HG02798 (cell line): ENCODE results near the gene SIRT3.

Source experiments
- ATAC-seq: cut with Tn5 transposase; IDR thresholded peaks from one replicate; pipeline ENCODE4 v1.9.1; 2021; ENCODE audit warnings: mild to moderate bottlenecking; ENCODE audit not compliant: unreplicated experiment, poor library complexity

Gene SIRT3

DNA sequence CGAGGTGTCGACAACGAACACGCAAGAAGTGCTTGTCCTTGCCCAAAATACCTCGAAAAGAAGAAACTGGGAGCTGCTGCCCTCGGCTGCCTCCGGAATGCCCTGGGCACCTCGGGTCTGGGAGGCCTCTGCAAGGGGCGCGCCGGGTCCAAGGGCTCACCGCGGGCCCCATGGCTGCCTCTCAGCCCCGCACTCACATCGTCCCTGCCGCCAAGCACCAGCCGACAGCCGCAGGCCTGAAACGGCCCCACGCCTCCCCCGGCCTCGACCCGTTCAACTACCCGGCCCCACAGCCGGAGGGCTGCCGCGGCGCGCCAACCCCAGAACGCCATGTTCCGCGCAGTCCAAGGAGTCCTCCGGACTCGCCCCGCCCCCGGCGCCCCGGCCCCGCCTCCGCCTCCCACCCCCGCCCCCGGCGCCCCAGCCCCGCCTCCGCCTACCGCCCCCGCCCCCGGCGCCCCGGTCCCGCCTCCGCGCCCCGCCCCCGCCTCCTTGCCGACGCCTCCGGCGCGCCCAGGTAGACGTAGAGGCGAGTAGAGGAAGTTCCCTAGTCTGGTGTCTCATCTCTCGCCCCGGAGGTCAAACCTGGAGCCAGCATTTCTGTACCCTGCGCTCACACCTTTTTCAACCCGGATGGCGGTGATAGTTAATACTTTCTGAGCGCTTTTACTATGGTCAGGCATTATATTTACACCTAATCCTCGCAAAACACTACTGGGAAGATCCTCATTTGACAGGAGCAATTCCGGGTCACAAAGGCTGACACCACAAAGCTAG lies at the start of gene SIRT3:
Gene SIRT3, minus strand, starts transcription at position 346 of the 777 bp plus-strand sequence. Its CDS starts 14 bp downstream, at position 332.
- ATAC-seq = peak; percentile 79

DNA sequence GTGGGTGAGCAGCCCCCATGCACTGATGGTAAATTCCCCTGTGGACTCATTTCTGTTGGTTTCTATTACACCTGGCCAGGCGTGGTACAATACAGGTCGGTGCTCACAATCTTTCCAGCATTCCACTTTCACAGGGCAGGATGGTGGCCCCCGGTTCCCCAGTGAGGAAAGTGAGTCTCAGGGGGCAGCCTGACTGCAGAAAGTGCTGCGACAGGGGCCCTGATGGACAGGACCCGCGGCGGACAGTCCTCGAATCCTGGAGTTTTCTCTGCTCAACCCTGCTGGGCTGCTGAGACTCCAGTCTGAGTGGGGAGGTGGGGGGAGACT lies 49.7 kb upstream of the SIRT3 start:
- no peak for ATAC-seq

DNA sequence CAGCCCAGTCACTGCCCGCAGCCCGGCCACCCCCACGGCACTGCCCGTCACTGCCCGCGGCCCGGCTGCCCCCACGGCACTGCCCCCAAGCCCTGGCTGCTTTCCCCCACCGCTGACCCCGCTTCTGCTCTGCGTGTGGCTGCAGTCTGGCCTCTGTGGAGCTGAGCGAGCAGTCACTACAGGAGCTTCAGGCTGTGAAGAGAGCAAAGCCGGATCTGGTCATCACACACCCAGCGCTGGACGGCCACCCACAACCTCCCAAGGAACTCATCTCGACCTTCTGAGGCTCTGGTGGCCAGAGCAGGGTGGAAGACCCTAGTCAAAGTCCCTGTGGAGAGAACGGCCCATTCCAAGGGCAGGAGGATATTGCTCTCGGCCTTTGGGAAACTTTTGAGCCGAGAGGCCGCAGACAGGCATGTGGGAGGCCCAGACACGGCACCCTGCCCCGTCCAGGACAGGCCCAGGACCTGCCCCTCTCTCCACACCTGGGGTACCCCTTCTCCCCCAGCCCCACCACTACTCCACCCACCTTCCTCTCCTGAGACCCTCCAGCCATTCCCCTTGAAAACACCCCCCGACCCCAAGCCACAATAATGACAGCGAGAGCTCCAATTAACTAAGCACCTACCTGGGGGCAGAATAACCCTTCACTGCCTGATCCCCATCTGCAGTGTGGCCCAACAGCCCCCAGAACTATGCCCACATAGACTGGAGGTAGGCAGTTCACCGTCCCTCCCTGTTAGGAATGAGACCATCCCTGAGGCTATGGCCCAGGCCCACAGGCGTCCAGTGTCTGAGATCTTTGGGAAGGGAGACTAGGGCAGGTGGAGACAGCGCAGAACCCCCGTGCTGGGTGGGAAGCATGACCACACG lies 49.1 kb upstream of the SIRT3 start:
- ATAC-seq = no peak

DNA sequence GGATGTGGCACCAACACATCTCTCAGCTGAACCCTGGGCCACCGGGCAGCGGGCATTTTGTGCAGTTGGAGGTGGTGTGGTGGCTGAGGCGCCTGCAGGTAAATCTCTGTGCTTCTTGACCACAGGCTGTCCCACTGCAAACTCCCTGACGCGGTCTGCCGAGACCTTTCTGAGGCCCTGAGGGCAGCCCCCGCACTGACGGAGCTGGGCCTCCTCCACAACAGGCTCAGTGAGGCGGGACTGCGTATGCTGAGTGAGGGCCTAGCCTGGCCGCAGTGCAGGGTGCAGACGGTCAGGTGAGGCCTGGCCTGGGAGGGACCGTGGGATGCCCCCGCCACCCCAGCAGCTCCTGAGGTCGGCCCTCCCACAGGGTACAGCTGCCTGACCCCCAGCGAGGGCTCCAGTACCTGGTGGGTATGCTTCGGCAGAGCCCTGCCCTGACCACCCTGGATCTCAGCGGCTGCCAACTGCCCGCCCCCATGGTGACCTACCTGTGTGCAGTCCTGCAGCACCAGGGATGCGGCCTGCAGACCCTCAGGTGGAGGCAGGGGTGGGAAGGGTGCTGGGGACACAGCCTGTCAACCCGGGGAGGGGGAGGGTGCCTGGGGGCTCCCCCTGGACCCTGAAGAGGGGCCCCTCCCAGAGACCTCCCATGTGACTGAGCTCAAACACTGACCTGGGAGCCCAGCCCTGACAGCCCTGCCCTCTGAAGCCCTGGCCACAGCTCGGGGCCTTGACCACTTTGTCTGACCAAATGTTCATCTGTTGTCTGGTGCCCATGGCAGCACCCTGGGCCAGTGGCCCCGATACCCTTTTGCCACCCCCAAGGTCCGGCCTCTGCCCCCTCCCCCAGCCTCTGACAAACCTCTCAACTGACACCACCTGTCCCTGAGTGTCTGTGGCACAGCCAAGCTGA lies 48.2 kb upstream of the SIRT3 start:
- ATAC-seq = no peak

DNA sequence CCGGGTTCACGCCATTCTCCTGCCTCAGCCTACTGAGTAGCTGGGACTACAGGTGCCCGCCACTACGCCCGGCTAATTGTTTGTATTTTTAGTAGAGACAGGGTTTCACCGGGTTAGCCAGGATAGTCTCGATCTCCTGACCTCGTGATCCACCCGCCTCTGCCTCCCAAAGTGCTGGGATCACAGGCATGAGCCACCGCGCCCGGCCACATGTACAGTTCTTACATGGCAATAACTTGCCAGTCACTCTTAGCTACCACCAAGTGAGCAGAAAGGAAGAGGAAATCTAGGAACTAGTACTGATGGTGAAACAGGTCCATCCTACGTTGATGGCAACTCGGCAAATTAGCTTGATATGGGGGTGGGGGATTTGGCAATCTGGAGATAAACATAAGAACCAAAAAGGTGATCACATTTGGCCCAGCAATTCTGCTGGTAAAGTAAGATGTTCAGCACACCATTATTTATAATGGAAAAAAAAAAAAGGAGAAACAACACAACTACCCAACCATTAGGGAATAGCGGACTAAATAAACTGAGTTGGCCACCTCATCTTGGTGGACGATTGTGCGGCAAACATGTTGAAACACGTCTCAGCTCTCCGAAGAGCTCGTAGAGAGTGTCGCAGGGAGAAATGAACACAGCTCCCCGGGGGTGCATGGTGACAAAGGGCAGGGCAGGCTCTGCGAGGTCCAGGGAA lies 47.4 kb upstream of the SIRT3 start:
- no peak for ATAC-seq

DNA sequence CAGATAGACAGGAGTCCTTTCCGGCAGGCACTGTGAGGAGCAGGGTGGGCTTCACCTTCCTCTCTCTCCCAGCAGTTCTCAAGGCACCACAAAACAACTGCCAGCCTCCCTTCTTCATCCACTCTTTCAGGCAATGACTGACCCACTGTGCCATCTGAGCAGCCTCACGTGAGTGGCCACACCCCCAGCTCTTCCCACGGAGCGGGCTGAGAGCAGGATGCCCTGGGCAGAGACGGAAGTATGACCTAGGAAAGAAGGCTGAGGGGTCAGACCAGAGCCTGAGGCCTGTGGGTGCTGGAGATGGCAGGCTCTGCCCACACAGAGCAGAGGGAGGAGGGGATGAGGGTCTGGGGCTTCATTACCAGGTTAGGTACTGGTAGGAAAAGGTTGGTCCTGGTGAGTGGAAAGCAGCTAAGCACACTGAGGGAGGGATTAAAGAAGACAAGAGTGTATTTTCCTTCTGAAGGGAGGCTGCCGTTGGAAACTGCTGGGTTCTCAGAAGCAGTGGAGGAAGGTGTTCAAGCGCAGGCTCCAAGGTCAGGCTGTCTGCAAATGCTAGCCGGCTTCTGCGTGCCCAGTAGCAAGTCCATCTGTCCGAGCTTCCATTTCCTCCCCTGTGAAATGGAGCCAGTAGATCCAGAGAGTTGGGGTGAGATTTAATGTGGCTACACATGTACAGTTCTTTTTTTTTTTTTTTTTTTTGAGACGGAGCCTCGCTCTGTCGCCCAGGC lies 46.7 kb upstream of the SIRT3 start:
- ATAC-seq = no peak

DNA sequence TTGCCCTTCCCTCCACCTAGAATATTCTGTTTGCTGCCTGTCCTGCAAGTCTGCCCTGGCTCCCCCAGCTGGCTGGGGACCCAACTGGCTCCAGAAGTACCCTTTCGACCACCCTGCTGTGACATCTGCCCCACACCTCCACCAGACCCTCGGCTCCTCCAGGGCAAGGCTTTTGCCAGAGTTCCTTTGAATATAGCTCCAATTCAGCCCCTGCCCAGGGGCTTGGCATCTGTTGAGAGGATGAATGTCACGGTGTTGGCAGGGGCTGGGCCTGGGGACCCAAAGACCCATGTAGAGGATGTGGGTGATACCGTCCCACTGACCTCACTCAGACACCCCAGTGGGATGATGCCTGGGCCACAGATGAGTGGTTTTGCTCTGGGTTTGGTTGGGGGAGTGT lies 46.0 kb upstream of the SIRT3 start:
- ATAC-seq = no peak

DNA sequence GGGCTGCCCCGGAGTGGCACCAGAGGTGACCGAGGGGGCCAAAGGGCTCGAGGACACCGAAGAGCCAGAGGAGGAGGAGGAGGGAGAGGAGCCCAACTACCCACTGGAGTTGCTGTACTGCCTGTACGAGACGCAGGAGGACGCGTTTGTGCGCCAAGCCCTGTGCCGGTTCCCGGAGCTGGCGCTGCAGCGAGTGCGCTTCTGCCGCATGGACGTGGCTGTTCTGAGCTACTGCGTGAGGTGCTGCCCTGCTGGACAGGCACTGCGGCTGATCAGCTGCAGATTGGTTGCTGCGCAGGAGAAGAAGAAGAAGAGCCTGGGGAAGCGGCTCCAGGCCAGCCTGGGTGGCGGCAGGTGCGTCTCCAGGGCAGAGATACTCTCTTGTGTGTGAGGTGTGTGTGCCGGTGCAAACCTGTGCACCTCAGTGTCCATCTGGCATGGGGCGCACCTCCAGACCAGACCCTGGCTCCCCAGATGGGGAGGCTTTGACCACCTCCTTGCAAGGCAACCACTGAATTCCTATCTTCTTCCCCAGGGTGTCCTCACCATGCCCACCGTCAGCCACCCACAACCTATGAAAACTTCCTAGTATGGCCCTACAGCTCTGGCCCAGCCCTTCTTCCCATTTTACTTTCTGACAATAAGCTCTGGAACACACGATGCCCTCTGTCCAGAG lies 45.5 kb upstream of the SIRT3 start:
- ATAC-seq = no peak

DNA sequence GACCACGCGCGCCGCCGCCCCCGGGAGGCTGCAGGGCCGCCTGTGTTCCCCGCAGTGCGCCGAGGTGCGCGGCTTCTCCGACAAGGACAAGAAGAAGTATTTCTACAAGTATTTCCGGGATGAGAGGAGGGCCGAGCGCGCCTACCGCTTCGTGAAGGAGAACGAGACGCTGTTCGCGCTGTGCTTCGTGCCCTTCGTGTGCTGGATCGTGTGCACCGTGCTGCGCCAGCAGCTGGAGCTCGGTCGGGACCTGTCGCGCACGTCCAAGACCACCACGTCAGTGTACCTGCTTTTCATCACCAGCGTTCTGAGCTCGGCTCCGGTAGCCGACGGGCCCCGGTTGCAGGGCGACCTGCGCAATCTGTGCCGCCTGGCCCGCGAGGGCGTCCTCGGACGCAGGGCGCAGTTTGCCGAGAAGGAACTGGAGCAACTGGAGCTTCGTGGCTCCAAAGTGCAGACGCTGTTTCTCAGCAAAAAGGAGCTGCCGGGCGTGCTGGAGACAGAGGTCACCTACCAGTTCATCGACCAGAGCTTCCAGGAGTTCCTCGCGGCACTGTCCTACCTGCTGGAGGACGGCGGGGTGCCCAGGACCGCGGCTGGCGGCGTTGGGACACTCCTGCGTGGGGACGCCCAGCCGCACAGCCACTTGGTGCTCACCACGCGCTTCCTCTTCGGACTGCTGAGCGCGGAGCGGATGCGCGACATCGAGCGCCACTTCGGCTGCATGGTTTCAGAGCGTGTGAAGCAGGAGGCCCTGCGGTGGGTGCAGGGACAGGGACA lies 44.8 kb upstream of the SIRT3 start:
- ATAC-seq = no peak

DNA sequence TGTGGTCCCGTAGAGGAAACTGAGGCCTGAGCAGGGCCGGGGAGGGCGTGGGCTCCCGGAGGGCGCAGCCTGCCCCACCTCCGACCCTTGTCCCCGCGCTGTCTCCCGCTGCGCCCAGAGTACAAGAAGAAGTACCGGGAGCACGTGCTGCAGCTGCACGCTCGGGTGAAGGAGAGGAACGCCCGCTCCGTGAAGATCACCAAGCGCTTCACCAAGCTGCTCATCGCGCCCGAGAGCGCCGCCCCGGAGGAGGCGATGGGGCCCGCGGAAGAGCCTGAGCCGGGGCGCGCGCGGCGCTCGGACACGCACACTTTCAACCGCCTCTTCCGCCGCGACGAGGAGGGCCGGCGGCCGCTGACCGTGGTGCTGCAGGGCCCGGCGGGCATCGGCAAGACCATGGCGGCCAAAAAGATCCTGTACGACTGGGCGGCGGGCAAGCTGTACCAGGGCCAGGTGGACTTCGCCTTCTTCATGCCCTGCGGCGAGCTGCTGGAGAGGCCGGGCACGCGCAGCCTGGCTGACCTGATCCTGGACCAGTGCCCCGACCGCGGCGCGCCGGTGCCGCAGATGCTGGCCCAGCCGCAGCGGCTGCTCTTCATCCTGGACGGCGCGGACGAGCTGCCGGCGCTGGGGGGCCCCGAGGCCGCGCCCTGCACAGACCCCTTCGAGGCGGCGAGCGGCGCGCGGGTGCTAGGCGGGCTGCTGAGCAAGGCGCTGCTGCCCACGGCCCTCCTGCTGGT lies 44.0 kb upstream of the SIRT3 start:
- no peak for ATAC-seq

DNA sequence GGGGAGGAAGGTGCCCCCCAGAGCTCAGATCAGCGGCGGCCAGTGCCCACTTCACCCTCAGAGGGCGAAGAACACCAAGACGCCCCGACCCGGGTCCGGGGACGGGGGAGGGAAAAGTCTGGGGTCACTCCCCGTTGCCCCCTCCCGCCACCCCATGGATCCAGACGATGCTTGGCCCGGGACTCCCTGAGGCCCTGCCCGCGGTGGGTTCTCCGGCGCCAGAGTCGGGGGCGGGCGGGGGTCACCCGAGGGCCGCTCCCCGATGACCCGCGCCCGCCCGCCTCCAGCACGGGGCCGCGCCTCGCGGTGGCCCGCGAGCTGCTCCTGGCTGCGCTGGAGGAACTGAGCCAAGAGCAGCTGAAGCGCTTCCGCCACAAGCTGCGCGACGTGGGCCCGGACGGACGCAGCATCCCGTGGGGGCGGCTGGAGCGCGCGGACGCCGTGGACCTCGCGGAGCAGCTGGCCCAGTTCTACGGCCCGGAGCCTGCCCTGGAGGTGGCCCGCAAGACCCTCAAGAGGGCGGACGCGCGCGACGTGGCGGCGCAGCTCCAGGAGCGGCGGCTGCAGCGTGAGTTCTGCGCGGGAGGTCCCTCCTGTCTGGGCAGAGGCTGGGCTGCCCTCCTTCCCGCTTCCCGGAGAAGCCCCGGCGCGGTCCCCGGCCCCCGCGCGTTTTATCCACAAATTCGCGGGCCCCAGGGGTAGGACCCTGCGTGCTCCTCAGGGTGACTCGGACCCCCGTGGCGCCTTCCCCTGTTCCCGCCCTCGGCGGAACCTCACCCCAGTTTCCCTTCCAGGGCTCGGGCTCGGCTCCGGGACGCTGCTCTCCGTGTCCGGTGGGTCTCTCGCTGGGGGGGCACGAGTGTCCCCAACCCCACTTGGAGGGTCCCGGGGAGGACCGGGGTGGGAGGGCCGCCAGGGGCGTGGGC lies 43.2 kb upstream of the SIRT3 start:
- no peak for ATAC-seq

DNA sequence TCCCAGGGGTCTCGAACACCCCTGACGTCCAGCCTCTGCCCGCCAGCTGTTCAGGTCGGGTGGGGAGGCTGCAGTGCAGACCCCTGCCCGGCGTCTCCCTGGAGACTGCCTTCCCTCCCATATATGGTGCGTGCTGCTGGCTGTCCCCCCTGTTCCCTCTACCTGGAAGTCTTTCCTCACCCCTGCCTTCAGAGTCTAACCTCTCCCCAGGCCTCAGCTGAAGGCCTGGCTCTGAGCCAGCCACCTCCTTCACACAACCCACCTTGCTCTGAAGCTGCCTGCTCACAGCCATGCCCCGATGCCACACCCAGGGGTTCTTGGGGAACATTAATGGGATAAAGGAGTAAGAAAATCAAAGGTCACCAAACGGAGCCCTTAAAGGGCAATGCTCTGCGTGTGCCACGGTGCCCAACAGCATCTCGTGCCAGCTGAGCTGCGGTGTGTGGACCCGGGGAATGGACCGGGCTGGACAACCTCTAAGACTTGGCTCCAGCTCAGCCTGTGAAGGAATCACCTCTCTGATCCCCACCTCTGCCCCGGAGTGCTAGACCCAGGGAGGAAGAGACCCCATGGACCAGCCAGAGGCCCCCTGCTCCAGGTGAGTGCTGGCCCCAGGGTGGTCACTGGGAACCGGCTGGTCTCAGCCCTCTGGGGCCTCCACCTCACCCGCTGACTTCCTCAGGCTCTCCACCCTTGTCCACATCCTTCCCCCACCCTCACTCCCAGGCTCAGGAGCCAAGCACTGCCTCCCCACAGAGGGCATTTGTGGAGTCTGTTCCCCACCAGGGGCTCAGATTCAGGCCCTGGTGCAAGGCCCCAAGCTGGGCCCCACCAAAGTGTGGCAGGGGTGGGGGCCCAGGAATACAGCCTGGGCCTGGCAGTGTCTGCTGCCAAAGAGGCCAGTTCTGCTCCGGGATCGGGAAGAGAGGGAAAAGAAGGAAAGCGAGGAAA lies 42.1 kb upstream of the SIRT3 start, which contains the start of gene NLRP6:
Gene NLRP6, plus strand, starts transcription at position 407 of the 951 bp plus-strand sequence. Its CDS starts 163 bp downstream, at position 570.
- no peak for ATAC-seq

DNA sequence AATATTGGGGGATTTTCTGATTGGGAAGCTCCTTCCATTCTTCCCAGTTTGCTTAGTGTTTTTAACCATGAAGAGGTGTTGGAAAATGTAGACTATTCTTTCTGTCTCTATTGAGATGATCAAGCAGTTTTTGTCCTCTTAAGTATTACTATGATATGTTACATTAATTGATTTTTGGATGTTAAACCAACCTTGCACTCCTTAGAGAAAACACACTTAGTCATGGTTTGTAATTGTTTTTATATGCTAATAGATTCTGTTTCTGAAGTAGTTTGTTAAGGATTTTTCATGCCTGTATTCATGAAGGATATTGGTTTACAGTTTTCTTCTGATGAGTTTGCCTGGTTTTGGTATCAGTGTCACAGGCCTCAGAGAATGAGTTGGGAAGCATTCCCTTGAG lies 40.1 kb upstream of the SIRT3 start:
- no peak for ATAC-seq

DNA sequence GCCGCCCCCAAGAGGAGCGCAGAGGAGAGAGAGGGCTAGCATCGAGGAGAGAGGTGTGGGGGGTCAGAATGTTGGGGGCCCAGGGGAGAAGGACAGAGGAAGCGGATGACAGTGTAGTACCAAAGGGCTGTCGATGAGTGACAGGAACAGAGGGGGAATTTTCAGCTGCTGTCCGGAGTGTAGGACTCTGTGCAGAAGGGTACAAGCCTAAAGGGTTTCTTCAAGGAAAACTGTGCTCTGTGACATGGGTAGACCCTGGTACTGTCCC lies 36.7 kb upstream of the SIRT3 start:
- no peak for ATAC-seq

DNA sequence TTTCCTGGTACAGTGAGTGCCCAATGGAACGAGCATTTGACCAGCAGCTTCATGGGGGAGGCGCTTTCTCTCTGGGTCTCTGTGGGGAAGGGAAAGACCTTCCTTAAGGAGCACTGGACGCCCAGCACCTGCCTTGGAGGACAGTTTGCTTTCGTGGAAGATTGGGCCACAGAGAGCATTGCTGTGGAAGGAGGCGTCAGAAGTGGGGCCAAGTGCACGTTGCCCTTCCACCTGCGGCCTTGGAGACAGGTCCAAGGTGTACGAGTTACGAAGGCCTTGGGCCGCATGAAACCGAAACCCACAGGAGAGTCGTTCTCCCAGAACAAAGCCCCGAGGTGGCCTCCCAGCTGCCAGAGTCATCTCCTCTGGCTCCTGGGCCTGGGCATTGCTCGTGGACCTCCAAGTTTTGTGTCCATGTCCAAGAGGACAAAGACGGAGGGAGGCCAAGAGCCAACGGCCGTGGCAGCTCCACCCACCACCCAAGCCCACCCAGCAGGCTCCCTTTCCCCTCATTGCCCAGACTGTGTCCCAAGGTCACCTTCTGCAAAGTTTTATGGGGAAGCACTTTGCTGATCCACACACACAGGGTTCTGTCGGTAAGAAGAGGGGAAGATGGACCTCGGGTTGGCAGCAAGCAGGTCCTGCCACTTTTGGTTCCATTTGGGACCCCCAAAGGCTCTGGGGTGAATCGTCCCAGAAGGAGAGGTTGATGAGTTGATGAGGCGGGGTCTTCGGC lies 36.2 kb upstream of the SIRT3 start:
- no peak for ATAC-seq
